T-helper 1 cell (primary cell): ENCODE results near the gene TLL1.

Experiments
- DNase-seq, 5 donors: peaks; one replicate each; pipeline ENCODE4 v3.0.0-alpha.2; 2012 to 2020
- total RNA-seq, 4 donors: gene quantifications; one replicate each; lab custom pipeline; 2026; lab: John Stamatoyannopoulos, UW

Gene TLL1
- 0 reads per million in 4 donors for total RNA-seq

- DNase-seq: no peak
Measured at GRCh38 chr4:165872461-165873297, at the start of gene TLL1. TLL1 (plus strand) TSS chr4:165873237; CDS start chr4:165873905, 668 bp downstream.

- DNase-seq: no peak
Measured at GRCh38 chr4:165826166-165826565, 46.9 kb upstream of the TLL1 start.

GRCh38 chr4:165827018-165827417 lies 46.0 kb upstream of the TLL1 start:
- DNase-seq: no peak

DNA sequence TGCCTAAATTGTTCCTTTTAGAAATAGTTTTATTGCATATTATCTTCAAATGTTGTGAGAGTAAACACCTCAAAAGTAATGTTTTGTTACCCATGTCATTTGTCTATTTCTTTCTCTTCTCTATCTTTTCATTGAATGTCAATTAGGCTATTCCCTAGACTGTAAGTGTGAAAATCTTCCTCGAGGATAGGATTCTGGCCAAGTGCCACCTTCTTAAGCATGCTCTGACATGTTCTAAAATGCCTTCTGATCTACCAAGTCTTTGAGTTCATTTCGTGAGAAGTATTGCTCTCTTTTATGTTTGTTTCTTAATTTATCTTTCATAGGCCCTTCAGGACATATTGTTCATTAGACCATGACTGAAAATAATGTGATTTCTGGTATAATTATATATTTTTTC lies 44.1 kb upstream of the TLL1 start:
- DNase-seq: no peak

GRCh38 chr4:165834116-165834515 lies 38.9 kb upstream of the TLL1 start:
- DNase-seq: no peak

DNA sequence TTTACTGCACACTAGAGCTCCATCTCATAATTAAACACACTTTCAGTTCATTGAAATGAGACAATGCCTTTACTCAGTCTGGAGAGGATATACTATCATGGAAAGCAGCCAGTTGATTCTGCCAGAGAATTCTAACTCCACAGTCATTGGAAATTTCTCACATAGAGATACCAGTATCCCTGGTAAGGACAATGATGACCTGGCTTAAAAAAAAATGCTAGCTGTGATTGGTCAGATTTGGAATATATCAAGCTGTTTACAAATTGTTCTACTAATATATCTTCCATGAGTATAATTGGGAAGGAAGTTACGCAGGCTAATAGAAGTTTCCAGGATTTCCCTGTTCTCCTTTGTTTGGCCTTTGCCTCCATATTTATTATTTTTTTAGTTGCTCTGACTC lies 34.5 kb upstream of the TLL1 start:
- no peak for DNase-seq

DNA sequence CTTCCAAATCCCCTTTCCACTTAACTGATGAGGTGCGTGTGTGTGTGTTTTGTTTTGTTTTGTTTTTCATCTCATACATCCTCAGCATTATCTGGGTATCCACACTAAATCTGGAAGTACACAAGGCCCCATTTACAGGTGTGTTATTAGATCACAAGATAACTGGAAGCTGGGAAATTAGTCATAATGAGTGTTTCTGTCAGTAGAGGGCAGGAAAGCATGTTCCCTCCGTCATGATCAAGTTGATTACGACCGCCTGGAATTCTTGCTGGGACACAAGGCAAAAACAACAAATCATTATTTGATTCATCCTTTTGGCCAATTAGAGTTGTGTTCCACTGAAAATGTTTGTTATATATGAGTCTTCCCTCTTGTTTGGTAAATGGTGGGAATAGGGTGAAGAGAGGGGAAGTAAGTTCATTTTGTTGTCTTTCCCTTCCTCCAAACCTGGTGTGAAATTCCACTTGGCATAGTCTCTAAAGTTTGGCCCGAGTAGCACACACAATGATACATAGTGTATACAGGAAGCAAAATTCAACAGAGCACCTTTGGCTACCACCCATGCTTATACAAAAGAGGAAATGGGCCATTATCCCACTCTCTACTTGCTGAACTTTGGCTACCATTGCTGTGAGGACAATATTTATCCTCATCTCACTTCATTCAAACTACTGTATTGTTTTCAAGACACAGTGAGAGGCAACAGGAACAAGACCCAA lies 33.3 kb upstream of the TLL1 start:
- no peak for DNase-seq

GRCh38 chr4:165842684-165843083 lies 30.4 kb upstream of the TLL1 start:
- DNase-seq: no peak

DNA sequence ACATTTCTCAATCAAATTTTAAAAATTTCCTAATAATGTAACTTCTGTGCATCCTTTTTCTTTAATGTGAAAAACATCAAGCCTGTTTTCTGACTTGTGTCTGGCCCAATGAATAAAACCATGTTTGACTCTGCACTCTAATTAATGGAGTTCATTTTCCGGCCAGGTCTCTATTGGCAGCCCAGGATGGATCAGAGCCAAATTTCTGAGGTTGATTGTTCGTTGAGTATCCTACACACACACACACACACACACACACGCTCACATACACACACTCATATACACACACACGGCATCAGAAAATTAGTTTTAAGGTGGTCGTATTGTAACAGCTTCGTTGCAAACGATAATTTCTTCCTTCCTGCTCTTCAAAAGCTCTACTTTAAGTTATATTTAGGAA lies 28.9 kb upstream of the TLL1 start:
- DNase-seq: no peak

DNA sequence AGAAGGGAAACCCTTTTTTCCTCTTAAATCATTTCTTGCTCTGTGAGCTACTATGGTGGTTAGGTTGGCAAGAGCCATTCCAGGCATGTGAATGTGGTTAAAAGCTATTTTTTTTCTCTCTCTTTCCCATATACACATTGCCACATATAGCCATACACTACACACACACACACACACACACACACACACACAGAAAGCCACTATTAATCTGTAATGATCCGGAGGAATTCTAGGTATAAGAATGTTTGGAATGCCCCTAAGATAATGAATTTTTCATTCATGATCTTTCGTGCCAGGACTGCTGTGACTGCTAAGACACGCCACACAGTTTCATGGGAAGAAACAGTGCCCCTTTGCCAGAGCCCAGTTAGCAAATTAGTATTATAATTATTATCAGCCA lies 21.8 kb upstream of the TLL1 start:
- DNase-seq: no peak

GRCh38 chr4:165855191-165855590 lies 17.8 kb upstream of the TLL1 start:
- DNase-seq: no peak

DNA sequence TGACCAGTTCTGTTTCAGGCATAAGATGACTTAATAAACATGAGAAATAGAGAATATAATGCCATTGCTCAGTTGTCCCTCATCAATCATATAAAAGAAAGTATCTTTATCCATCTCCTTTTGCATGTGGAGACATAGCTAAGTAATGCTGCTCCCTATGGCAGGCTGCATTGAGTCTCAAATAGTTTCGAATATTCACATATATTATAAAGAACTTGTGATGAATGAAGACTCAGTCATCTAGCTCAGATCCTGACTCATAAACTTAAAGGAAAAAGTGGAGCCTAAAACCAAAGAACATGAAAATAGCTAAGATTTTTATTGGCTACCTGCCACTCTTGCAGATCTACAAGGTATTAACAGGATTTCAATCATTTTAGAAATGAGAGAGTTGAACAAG lies 11.7 kb upstream of the TLL1 start:
- DNase-seq: no peak

DNA sequence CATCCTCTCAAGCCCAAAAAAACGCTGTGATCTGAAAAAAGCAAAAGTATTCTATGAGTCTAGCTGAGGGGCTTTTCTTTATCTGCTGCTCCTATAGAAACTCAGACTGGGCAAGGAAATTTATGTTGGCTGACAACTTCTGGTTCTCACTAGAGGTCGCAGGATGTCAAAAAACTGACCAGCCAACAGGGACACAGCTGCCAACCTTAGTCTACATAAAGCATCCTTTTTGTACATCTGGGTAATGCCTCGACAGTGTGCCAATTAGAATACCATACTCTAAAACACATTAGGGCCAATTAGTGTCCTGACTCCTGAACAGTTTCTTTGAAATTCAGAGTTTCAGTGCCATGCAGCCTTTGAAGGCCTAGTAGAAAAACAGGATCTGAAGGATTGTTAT lies 8.8 kb upstream of the TLL1 start:
- no peak for DNase-seq

- no peak for DNase-seq
Measured at GRCh38 chr4:165866019-165866650, 6.9 kb upstream of the TLL1 start.

- DNase-seq: no peak
Measured at GRCh38 chr4:165867961-165868360, 5.1 kb upstream of the TLL1 start.

DNA sequence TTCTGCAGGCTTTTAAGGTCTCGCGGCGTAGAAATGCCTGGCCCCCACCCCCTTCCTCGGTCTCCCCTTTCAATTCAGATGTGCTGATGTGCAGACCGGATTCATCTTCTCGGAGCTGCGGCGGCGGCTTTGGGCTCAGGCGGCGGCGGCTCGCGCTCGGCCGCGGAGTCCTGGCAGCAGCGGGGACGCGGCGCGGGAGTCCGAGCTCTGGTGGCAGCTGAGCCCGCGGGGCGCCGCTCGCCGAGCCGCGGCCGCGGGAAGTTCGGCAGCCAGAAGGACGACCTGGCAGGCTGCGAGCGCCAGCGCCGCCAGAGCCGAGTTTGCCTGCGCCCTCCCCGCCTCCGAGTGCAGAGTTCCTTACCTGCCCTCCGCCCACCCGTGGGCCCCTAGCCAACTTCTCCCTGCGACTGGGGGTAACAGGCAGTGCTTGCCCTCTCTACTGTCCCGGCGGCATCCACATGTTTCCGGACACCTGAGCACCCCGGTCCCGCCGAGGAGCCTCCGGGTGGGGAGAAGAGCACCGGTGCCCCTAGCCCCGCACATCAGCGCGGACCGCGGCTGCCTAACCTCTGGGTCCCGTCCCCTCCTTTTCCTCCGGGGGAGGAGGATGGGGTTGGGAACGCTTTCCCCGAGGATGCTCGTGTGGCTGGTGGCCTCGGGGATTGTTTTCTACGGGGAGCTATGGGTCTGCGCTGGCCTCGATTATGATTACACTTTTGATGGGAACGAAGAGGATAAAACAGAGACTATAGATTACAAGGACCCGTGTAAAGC lies 448 bp downstream of the TLL1 start:
- DNase-seq: no peak

- DNase-seq: no peak
Measured at GRCh38 chr4:165874072-165874790, 1.2 kb downstream of the TLL1 start.

DNA sequence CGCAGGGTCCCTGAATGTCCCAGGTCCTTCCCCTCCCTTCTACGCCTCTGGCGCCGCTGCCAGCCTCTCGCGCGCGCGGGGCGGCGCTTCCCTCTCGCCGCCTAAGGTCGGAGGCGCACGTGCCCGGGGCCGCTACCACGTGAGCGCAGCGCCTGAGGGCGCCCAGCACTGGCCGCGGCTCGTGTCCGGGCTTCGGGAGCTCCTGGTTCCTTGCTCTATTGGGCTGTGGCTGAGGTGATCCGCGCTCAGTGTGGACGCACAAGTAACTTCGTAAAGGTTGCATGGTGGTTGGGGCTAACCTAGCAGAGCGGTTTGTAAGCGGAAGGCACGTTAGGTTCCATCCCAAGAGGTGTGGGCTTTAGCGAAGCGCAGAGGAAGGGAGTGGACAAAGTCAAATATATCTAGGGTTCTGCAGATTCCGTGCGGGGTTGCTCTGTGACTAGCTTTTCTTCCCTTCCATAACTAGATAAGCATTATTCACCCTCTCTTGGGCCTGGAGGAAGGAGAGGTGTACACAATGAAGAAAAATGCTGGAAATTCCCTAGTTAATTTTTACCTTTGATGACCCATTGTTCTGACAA lies 1.8 kb downstream of the TLL1 start:
- DNase-seq: no peak

GRCh38 chr4:165875446-165875845 lies 2.4 kb downstream of the TLL1 start:
- no peak for DNase-seq

DNA sequence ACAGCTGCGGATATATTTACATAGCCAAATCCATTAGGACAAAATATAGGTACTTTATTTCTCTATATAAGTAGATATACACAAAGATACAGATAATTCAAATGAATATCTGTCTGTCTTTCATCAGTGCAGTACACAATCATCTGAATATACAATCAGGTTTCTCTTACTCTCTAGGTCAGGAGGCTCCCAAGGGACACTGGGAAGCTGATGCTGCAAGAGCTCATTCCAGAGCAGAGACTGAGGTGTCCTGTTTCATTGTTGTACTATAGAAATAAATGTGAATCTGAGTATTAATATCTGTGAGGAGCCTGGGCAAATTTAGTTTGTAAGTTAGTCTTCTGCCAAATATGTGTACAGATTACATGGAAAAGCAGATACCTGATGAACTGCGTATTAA lies 4.2 kb downstream of the TLL1 start:
- no peak for DNase-seq

DNA sequence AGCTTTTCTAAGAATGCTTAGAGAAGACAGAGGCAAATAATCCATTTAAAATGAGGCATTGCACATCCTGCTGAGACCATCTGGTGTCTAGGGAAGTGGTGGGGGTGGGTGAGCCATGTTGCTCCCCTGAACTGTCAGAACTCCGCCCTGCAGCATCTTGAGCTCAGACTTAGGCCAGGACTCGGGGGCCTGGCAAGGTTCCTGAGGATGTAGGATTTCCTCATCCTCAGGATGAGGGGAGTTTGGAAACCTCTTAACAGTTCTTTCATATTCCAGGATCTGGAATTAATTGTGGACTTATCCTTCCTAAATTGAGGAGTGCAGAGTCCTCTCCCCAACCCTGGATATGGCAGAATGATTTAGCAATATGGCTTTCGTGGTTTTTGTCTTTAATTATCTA lies 6.6 kb downstream of the TLL1 start:
- no peak for DNase-seq

GRCh38 chr4:165894159-165894558 lies 21.1 kb downstream of the TLL1 start:
- DNase-seq: no peak
